RPMI7951 (cell line): ENCODE measurements around the gene CARMIL3. TPM values are rescaled to one million over a fixed set of nuclear protein-coding genes. Genes with fewer than 3 reads are reported as not detected.

Experiments used
- DNase-seq: peaks from one replicate; pipeline ENCODE4 v3.0.0-alpha.2; 2012; ENCODE audit warnings: low read depth
- total RNA-seq: library from RNA; depleted of rRNA; stranded (reverse); fragments of >200 nt; shearing (Covaris generic); gene quantifications from 2 replicates; pipeline ENCODE4 v1.2.3, GENCODE V29; 2014

Gene CARMIL3
- total RNA-seq, 1 experiment from 2014 or later, result 0.12 TPM

DNA sequence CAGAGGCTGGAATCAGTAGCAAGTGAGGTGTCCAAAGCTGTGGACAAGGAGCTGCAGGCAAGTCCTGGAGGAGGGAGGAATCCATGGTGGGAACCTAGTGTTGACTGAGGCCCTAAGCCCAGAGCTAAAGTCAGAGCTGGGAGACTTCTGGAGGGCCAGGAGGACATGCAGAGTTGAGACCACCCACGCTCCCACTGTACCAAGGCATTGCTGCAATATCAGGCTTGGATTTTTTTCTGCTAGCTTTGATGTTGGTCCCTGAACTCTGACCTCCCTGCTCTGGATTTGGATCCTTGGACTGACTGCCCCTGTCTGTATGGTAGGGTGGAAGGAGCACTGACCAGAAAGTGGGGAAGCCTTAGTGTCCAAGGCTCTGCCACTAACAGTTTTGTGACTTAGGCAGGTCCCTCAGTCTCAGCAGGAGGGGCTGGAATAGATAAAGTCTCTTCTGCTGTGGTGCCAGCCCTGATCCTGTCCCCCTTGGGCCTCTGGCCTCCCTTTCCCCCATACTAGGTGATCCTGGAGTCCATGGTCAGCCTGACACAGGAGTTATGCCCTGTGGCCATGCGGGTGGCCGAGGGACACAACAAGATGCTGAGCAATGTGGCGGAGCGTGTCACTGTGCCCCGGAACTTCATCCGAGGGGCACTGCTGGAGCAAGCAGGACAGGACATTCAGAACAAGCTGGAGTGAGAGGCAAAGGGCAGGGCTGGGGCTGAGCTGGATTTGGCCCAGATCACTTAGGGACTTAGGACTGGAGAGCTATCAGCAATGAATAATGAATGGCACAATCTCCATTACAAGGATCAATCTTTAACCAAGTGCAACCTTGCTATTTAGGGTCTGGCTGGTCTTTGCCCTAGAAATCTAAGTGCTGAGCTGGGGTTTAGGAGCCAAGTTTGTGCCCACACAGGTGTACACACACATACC, 9.4 kb downstream of the CARMIL3 start:
- DNase-seq, result no peak

DNA sequence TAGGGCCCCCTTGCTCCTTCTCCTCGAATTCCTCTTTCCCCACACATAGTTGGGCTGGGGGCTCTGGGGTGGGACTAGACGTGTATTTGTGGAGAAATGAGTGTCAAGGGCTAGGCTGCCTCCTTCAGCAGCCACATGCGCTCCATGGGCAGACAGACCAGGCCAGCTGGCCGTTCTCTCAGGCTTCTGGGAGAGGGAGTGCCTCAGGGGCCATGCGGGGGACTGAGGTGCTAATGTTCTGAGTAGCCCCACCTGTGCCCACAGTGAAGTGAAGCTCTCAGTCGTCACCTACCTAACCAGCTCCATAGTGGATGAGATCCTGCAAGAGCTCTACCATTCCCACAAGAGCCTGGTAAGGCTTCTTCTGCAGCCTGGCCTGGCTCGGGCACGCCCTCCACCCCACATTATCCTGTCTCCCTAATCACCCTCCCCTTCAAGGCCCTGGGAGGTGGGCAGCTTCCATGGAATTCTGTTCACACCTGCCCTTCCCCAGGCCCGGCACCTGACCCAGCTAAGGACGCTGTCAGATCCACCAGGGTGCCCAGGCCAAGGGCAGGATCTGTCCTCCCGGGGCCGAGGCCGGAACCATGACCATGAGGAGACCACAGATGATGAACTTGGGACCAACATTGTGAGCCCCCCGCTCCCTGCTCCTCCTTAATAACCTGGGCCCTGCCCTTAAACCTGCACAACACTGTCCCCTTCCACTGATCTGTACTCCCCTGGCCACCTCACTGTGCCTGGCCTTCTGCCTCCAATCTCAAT, 10.6 kb downstream of the CARMIL3 start:
- no peak for DNase-seq

DNA sequence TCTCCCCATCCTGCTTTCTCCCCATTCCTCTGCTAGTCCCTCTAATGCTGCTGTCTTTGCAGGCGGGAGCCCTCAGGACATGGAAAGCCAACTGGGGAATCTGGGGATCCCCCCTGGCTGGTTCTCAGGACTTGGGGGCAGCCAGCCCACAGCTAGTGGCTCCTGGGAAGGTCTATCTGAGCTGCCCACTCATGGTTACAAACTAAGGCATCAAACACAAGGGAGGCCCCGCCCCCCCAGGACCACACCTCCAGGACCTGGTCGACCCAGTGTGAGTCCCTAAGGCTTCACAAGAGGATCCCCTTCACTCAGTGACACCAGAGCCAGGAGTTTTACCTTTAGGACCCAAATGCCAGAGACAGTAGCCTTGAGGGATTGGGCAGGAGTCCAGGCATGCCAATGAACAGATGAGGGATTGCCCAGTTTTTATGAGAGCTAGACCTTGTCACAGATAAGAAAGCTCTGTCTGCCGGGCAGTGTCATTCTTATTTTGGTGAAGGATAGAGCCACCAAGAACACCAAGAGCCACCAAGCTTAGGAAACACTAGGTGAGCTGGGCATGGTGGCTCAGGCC, 11.5 kb downstream of the CARMIL3 start:
- no peak for DNase-seq

DNA sequence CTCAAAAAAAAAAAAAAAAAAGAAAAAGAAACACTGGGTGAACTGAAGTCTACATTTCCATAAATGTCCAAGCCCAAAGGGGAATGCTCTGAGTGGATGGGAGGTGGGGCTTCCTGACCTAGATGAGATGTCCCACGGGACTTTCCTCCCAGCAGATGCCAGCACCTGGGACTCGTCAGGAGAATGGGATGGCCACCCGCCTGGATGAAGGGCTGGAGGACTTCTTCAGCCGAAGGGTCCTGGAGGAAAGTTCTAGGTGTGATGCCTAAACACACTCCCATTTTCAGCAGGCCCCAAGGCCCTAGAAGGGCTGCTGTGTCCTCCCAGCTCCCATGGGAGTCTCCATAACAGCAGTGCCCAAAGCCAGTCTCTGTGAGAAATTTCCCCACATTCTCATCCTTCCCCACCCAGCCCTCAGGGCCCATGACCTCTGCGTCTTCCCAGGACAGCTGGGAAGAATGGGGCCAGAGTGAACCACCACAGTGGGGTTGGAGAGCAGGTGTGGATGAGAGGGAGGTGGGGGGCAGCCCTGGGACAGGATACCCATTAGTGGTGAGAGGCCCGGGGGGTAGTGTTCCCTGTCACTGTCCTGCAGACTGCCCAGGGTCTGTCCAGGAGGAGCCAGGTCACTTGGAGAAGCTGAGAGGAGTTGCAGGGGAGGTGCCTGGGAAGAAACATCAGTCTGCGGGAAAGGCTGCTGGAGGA, 12.4 kb downstream of the CARMIL3 start:
- no peak for DNase-seq

DNA sequence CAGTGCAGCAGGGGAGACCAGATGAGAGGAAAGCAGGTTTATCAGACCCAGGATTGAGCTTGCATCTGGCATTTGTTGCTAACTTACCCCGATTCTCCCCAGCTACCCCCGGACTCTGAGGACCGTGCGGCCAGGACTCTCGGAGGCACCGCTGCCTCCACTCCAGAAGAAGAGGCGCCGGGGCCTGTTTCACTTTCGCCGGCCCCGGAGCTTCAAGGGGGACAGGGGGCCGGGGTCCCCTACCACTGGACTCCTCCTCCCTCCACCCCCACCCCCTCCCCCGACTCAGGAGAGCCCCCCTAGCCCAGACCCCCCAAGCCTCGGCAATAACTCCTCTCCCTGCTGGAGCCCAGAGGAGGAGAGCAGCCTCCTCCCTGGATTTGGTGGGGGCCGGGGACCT, 13.0 kb downstream of the CARMIL3 start:
- DNase-seq, result no peak

DNA sequence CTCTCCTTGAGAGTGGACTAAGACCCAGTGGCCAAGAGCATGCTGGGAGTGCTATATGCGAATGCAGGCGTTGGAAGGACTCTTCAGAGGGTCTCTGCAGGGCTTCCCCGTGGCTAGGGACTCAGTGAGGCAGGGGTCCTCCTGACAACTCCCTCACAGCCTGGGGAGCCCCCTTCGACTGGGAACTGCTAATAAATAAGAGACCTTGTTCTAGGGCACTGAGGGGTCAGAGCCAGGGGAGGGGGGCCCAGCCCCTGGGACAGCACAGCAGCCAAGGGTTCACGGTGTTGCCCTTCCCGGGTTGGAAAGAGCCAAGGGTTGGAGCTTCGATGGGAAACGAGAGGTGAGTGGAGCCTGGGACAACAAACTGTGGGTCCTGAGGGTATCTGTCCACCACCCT, 13.6 kb downstream of the CARMIL3 start:
- DNase-seq, result no peak

DNA sequence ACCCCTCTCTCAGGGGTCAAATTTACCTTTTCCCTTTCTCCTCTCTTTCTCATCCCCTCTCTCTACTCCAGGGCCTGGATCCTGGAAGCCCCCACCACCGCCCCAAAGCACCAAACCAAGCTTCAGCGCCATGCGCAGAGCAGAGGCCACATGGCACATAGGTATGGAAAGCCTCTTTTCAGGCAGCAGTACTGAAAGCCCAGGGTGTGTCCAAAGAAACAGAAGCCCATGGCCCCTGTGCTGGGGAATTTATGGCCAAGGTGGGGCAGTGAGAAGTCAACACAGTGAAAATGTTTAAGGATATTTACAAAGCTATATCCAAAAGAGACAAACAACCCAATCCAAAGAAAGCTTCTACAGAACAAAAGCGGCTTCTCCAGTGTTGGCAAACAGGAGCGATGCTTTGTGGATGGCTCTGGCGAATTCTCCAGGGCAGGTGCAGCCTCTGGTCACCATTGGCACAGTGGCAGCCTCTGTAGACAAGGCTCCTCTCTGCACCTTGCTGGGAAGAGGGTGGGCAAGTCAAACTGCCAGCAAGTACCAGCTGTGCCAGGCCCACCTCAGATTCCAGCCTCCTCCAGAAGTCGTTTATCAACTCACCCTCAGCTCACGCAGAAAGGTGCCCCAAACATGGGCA, 14.8 kb downstream of the CARMIL3 start:
- no peak for DNase-seq

DNA sequence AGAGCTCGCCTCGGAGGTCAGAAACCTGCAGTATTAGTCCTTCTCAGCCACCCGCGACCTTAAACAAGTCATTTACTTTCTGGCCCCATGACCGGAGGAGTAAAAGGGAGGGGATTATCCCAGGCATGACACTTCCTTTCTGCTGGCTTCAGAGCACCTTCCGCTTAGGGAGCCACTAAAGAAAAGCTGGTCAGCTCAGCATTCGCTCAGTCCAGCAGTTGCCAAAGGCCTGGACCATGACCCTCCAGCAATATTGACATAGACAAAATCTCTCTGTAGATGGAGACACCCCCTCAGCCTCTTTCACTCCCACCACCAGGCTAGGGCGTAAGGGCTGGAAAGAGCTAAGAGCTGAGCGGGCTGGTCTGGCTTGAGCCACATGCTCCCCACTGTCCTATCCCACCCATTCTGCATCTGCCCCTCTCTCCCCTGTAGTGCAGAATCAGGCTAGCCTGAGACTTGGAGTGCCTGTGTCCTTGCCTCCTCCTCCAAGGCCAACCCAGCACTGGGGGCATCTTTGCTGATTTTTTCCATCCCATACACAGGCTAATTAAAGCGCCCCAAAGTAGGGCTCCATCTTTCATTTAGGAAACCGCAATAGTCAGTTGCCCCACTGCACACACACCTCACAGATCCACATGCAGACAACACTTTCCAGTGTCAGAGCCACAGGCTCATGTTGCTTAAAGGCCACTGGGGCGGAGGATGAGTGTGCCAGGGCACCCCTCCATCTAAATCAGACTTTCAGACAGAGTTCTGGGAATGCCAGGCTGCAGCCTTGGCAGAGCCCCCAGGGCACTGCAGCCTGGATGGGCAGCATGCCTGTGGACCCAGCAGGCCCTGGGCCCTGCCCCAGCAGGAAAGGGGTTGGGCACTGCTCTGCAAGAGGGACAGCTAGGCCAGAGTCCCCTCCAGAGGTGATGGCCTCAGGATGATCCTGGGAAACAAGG, 15.6 kb downstream of the CARMIL3 start:
- no peak for DNase-seq

DNA sequence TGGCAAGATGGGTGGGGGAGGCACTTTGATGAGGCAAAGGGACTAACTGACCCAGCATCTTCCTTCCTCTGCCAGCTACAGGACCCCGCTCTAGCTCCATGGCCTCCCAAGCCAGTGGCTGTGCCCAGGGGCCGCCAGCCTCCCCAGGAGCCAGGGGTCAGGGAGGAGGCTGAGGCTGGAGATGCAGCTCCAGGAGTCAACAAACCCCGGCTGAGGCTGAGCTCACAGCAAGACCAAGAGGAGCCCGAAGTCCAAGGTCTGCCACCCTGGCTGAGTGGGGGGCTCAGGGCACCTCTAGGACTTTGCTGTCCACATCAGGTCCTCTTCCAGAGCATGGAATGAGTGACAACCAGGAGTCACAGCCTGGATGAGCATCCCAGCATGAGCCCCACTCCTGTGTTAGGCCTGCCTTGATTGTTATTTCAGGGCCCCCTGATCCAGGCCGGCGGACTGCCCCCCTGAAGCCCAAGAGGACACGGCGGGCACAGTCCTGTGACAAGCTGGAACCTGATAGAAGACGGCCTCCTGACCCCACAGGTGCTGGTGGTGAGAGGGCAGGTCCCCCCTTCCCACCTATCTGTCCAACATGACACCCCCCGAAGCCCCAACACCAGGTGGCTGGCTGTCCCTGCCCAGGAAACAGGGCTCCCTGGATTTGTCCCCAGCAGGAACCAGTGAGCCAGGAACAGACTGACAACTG, 17.1 kb downstream of the CARMIL3 start:
- no peak for DNase-seq

DNA sequence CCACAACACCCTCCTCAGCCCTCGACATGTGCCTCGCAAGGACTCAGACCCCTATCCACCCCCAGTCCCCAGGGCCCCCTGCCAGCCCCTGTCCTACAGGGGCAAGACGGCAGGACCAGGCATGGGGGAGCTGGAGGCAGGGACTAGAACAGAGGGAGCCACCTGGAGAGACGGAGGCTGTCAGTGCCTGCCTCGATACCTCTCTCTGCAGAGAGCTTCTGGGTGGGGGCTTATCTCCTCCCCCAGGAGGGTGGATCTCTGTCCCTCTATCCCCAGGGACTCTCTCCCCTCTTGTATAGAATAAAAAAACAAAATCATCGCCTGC, 17.6 kb downstream of the CARMIL3 start:
- no peak for DNase-seq

DNA sequence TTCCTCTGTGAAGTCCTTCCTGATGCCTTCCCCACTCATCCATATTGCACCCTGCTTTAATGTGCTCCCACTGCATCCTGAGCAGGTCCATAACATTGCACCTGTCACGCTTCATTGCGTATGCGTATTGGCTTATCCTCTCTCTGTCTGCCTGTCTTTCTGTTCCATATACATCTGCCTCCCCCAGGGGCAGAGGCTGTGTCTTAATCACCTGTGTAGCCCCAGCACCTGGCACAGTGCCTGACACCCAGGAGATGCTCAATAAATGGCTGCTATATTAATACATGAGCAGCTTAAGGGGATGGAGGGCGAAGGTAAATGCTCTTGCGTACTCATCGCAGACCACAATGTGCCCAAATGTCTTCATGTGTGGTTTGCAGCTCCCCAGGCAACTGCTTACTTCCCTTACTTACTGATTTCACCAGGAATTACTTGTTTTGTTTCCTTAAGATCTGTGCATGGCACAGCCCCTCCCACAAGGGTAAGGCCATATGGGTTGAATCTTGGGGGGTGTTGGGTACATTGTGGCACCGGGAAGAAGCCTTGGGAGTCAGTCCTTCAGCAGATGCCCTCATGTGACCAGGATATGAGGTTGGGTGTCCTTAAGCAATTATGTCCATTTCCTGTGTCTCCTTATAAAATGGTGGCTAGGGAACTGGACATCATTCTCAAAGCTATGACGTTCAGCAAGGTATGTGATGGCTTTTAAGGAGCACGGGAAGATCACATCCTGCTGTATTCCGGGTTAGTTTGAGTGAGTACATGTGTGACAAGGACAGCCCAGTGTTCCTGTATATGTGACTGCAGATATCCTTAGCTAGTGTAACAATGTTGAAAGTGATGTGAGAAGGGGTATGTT, 18.7 kb downstream of the CARMIL3 start:
- no peak for DNase-seq

DNA sequence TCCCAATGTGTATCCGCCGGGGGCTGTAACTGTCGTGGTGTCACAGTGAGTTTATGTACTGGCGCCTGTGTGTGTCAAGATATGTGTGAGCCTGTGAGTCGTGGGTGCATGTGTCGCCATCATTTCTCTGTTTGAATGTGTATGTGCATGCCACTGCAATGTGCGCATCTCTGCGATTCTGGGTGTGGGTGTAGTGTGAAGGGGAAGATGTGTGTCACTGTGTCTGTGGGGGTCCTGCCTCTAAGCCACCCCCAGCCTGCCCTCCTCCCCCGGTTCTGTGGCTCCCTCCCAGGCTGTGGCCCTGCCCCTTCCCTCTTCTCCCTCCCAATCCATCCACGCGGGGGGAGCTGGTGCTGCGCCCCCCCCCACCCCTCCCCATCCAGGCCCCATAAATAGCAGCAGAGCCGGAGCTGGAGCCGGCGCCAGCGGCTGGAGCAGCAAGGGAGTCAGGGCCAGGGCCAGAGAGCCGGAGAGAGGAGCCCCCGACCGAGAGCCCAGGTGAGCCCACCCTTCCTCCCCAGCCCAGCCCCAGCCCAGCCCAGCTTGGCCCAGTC, 19.4 kb downstream of the CARMIL3 start, which contains the start of gene CPNE6:
Gene CPNE6, plus strand, starts transcription at position 419 of the 554 bp plus-strand sequence. CDS start 1,375 bp downstream, outside the sequence.
- no peak for DNase-seq

DNA sequence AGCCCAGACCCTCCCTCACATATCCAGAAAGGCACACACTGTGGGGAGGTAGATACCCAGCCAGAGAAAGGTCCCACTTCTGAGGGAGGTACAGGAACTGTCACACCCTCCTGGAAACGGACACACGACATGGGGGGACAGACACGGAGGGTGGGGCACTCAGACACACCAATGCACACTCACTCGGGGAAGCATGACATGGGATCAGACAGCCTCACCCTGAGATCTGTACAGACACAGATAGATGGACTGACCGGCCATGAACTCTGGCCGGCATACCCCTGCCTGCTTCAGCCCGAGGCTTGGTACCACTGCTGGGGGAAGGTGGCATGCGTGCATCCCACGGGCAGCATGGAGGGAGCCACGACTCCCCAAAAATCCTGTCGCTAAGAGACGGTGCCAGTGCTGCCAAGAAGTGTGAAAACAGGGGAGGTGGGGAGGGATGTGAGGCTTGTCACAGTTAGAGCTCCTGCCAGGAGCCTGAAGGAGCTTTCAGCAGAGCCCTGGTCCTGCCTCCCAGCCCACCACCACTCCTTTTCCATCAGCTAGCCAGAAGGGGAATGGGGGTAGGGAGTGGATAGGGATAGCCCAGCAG, 20.1 kb downstream of the CARMIL3 start:
- DNase-seq, result no peak

DNA sequence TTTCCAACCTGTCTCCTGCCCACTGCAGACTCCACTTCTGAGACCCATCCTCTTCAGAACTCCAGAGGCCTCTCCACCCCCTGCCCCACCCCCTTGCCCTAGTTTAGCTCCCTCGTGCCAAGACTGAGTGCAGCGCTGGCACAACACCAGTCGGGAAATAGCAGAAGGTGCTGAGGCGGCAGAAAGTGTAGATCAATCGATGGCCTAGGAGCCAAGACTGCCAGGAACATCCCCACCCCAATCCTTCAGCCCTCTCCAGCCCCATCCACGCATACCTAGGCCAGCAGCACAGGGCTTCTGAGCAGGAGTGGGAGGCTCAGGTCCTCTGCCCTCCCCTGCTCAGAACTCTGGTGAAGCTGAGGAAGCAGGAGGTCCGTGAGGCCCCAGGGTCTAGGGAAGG, 20.6 kb downstream of the CARMIL3 start:
- DNase-seq, result no peak

DNA sequence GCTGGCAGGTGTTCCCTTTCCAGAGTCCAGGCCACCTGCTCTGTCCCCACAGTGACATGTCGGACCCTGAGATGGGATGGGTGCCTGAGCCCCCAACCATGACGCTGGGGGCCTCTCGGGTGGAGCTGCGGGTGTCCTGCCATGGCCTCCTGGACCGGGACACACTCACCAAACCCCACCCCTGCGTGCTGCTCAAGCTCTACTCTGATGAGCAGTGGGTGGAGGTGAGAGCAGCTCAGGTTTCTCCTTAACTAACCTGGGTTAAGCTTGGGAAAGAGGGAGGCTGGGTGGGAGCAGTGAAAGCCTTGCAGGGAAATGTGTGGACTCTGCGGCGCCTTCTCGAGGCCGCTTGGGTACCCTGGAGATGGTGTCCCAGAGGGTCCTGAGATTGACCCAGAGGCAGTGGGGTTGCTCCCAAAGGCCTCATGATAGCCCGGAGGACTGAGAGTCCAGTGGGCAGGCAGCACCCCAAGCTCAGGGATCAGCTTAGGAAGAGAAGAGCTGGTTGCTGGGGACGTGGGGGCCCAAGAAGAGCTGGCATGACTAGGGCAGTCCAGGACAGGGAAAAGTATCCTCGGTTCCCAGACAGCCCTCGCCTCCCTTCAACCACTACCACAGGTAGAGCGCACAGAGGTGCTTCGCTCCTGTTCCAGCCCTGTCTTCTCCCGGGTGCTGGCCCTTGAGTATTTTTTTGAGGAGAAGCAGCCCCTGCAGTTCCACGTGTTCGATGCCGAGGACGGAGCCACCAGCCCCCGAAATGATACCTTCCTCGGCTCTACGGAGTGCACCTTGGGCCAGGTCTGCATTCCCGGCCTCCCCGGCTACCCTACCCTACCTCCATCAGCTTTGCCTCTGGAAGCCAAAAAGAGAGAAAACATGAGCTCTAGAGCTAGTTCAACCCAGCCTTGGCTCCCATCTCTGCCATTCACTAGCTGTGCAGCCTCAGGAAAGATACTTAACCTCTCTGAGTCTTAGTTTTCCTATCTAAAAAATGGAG, 21.4 kb downstream of the CARMIL3 start:
- DNase-seq, result no peak

DNA sequence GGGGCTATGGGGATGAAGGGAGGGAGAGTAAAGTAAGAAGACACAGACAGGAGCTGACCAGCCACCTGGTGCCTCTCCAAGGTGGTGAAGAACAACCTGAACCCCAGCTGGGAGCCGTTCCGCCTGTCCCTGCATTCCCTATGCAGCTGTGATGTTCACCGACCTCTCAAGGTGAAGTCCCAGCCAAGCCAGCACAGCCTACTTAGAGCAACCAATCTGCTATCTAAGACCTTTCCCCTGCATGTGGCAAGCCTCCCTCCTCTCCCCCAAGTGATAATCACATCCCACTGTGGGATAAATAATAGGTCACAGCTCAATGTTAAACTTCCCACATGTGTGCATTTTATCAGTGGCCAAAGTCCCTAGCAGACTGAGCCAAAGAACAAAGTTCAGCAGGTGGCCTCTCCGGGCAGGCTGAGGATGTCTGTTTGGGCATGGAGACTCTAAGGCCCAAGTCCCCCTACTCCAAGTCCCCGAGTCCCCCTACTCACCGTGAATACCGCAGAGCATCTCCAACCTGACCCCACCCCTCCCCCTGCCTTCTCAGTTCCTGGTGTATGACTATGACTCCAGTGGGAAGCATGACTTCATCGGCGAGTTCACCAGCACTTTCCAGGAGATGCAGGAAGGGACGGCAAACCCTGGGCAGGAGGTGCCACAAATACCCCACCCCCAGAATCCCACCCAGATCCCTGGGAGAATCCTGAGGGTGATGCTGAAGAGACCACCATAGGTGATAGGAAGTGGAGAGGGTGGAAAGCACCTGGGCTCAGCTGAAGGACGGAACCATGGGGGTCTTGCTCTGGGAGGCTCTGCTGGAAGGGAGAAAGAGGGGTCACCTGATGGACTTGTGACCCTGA, 23.0 kb downstream of the CARMIL3 start:
- no peak for DNase-seq
